NCI-H2081 (cell line): Measurements from ENCODE around the gene ASPSCR1.
A peak's percentile ranks its signal among the peaks of the same experiment; 100 is the strongest.

Experiments used
- DNase-seq, 2 experiments: peaks; one replicate each; lab custom pipeline; 2025; lab: John Stamatoyannopoulos, UW

The ASPSCR1 gene, protein sequence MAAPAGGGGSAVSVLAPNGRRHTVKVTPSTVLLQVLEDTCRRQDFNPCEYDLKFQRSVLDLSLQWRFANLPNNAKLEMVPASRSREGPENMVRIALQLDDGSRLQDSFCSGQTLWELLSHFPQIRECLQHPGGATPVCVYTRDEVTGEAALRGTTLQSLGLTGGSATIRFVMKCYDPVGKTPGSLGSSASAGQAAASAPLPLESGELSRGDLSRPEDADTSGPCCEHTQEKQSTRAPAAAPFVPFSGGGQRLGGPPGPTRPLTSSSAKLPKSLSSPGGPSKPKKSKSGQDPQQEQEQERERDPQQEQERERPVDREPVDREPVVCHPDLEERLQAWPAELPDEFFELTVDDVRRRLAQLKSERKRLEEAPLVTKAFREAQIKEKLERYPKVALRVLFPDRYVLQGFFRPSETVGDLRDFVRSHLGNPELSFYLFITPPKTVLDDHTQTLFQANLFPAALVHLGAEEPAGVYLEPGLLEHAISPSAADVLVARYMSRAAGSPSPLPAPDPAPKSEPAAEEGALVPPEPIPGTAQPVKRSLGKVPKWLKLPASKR

DNA sequence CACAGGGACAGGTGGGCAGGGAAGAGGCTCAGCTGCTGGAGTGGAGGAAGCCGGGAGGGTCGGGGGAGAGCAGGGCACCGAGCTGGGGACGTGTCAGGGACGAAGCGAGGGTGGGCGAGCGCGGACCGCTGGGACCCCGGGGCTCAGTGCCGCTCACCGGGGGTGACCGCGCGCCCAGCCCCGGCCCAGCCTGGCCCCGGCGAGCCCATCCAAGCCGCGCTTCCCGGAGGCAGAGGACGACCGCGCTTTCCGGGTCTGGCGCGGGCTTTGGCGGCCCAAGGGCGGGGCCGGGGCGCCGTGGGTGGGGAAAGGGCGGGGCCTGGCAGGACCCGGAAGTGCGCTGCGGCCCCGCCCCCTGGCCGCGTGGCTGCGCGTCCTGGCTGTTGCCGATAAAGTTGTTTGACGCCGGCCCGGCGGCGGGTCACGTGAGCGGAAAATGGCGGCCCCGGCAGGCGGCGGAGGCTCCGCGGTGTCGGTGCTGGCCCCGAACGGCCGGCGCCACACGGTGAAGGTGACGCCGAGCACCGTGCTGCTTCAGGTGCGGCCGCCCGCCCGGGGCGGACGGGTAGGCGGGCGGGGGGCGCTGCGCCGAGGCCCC, at the start of gene ASPSCR1:
Gene ASPSCR1, plus strand, starts transcription at position 419 of the 598 bp plus-strand sequence. Its CDS starts 18 bp downstream, at position 437.
- peak; percentile 92 to 96 for DNase-seq

GRCh38 chr17:81927653-81928543, 49.5 kb upstream of the ASPSCR1 start, which contains the start of gene MAFG:
Gene MAFG (minus strand): TSS chr17:81927735. CDS start chr17:81923185, 4,550 bp downstream.
- peak; percentile 98 for DNase-seq

- DNase-seq = peak; percentile 36 to 63
Observed at GRCh38 chr17:81928544-81929252, 48.7 kb upstream of the ASPSCR1 start.

DNA sequence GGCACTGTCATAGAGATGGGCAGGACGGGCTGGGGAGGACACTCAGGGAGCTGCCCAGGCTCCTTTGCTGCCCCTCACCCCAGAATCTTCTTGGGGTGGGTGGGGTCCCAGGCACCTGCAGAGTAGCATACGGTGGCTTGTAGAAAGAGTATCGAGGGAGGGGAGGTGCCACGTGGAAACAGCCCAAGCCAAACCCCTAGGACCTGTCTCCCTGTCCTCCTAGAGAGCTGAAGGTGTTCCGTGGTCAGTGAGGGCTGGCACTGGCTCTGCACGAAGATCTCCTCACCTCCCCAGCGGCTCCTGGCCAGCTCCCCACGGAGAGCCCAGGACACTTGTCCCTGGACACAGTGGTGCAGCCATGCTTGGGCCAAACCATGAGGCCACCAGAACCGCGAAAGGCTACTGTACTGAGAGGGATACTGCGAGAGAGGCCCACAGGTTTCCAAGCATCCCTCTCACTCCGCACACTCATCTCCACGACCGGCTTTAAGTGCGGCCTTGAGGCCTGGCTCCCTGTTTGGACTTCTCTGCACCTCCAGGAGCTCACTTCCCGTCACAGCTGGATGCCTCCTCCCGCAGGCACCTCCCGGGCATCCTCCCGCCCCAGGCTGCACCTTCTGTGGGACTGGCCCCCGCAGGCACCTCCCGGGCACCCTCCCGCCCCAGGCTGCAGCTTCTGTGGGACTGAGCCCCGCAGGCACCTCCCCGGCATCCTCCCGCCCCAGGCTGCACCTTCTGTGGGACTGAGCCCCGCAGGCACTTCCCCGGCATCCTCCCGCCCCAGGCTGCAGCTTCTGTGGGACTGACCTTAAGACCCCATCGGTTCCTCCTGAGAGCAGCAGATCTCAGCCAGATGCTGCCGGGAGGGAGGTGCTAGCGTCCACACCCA, 47.9 kb upstream of the ASPSCR1 start:
- DNase-seq = no peak

- DNase-seq = no peak
Observed at GRCh38 chr17:81930142-81931125, 47.0 kb upstream of the ASPSCR1 start.

- DNase-seq = no peak
Observed at GRCh38 chr17:81931189-81931556, 46.3 kb upstream of the ASPSCR1 start.

DNA sequence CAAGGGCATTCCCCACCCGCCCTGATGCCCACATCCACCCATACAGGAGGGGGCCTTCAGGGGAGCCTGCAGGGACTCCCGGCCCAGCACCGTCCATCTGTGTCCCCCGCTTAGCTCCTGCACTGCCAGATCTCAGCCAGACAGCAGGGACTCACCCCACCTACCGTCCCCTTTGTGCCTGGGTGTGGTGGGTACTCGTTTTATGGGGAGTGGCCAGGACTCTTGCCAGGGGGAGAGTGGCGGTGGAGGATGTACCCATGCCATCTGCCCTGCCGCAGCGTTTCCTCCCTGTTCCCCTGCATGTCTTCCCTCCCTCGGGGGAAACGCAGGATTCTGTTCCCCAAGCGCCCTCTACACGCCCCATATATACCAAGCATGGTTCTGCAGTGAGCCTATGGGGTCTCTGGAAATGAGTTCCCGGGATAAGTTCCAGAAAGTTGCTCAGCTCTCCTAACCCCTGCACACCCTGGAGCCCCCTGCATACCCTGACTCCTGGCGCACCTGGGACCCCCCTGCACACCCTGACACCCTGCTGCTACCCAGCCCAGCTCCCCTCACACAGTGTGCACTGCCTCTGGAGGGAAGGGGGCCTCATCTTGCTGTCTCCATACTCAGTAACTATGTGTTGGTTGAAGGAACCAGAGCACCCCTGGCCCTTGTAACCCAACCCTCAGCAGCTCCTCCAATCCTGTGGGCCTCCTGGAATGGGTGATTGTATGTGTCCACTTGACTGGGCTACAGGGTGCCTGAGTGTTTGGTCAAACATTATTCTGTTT, 45.7 kb upstream of the ASPSCR1 start:
- DNase-seq = peak in 1 of 2 experiments; percentile 50

DNA sequence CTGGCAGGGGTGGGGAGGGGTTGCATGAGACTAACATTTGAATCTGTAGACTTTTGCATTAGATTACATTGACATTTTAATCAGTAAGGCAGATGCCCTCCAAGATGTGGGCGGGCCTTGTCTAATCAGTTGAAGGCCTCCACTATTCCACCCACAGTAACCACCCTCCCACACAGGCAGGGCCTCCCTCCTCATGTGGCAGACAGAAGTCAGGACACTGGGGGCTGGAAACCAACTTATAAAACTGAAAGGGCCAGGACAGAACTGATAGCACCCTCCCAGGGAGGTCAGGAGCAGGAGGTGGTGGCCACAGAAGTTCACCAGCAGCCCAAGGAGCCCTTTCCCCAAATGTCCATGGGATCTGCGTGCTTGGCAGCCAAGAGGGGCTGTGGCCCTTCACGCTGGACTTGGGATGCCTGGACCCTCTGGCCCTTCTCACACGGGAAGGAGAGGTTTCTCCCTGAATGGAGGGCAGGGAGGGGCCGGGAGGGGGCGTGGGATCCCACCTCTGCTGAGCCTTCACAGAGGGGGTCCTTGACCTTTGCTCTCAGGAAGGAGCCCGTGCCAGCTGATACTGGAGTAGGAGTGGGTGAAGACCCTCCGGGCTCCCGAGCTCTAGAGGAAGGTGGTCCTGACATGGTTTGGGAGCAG, 45.0 kb upstream of the ASPSCR1 start:
- DNase-seq = no peak

DNA sequence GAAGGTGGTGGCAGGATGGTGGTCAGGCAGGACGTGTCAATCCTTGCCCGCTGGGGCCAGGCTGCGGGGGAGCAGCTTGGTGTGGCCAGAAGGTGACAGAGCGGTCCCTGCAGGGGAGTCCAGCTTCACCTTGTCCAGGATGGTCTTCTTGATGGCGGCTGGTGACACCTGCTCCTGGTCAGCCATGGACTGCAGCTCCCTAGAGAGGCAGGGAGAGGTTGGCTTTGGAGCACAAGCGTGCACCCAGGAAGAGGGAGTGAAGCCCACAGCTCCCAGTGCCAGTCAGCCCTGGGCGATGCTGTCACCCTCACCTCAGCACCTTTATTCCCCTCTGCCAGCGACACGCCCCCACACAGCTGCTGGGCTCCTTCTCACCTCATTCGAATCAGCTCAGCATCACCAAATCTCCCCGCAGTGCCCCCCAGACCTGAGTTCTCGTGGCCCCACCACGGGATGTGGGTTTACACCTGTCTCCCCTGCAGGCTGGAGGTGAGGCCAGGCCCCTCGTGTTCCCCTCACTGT, 44.2 kb upstream of the ASPSCR1 start:
- no peak for DNase-seq

DNA sequence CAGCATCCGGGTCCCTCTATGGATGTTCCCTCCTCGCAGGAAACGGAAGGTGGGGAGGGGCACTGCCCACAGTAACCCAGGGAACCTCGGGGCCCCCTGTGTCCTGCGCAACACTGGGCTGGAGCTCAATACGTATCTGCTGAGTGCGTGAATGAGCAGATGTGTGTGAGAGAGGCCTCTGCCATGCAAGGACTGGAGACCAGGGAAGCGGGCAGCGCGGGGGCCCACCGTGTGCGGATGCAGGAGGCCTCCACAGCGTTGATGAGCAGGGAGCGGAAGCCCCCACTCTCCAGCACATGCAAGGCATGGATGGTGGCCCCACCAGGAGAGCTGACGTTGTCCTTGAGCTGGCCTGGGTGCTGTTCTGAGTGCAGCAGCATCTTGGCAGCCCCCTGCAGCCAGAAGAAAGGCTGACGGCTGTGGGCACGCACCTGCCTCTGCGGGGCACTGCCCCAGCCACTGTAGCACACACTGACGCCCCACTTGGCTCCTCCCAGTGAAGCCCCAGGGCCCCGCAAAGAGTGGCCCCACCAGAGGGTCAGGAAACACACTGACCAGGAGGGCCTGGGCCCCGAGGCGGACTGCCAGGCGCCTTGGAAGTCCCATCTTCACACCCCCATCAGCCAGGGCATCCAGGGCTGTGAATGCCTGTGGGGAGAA, 43.2 kb upstream of the ASPSCR1 start:
- no peak for DNase-seq

- DNase-seq = no peak
Observed at GRCh38 chr17:81934850-81935708, 42.4 kb upstream of the ASPSCR1 start.

GRCh38 chr17:81935709-81936084, 41.7 kb upstream of the ASPSCR1 start:
- DNase-seq = no peak

DNA sequence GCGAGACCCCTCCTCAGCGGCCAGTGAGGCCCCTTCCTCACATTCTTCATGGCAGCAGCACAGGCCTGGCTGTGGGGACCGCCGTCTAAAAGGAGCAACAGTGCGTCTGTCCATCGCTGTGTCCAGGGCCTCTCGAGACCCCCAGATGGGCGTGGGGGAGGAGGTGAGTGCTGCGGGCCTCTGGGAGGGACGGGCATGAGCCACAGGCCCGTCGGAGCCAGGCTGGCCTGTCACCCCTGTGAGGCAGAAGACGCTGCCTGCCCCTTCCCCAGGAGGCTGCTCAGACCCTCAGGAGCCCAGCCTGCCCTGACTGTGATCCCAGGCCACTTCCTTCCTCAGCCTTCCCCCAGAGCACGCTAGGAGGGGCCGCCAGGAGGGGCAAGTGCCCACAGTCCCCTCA, 38.2 kb upstream of the ASPSCR1 start:
- no peak for DNase-seq

DNA sequence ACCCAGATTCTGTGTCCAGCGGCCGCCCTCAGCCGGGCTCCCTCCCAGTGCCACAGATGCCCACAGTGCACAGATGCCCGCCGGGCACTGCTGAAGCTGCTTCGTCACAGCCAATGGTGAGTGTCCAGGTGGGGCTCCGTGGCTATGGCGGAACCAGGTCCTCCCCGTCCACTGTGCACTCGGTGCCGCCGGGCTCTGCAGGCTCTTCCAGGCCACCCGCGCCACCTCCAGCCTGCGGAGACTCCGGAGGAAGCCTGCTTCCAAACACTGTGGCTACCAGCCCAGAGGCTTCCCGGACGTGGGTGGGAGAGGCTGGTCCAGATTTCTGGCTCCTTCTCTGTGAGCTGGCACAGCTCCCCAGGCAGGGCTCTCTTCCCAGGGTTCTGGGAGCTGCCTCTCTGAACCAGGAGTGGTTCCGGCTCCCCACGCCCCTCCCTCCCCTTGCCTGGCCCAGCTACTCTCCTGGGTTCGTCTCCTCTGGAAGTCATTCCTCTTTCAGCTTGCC, 37.5 kb upstream of the ASPSCR1 start:
- no peak for DNase-seq

- no peak for DNase-seq
Observed at GRCh38 chr17:81940538-81941483, 36.6 kb upstream of the ASPSCR1 start.
